Hindlimb muscle (tissue), 1 donor: Measurements from ENCODE around the gene TRNP1. TPM values are rescaled to one million over a fixed set of nuclear protein-coding genes. Genes with fewer than 3 reads are reported as not detected.

Source experiments
- DNase-seq: peaks from one replicate; pipeline ENCODE4 v3.0.0-alpha.2; 2013
- polyA plus RNA-seq: library from polyadenylated mRNA; unstranded; fragments of 120-200 nt; gene quantifications from one replicate; pipeline ENCODE4 v1.2.1, GENCODE V29; 2013; ENCODE audit not compliant: insufficient read length

TRNP1 gene
- polyA plus RNA-seq, 1 donor: 1.2 TPM

DNA sequence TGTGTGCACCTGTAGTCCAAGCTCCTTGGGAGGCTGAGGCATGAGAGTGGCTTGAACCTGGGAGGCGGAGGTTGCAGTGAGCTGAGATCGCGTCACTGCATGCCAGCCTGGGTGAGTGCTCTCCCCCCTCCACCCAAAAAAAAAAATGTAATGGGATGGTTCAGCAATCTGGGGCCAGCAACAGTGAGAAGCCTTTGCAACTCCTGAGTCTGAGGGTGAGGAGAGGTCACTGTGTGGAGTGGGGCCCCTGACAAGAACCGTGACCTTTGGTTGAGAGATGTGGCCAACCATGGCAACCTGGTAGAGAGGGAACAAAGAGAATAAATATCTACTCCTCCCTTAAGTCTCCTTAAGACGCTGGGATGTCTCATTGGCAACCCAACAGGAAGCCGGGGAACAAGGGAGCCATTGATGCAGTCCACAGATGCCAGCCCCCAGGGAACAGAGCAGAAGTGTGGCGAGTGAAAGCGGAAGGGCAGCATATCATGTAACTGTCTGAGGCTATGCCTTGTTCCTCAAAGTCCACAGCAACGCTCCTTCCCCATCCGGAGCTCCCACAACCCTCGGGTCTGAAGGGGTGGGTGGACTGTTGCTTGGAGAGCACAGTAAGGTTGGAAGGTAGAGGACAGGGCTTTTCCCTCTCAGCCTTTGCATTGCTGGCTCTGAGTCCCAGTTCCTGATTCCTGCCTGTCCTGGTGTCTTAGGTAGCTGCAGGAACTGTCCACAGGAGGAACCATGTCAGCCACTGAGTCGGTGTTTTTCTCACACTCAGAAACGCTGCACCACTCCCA is 8.3 kb downstream of the TRNP1 start:
- DNase-seq: peak; percentile 27

DNA sequence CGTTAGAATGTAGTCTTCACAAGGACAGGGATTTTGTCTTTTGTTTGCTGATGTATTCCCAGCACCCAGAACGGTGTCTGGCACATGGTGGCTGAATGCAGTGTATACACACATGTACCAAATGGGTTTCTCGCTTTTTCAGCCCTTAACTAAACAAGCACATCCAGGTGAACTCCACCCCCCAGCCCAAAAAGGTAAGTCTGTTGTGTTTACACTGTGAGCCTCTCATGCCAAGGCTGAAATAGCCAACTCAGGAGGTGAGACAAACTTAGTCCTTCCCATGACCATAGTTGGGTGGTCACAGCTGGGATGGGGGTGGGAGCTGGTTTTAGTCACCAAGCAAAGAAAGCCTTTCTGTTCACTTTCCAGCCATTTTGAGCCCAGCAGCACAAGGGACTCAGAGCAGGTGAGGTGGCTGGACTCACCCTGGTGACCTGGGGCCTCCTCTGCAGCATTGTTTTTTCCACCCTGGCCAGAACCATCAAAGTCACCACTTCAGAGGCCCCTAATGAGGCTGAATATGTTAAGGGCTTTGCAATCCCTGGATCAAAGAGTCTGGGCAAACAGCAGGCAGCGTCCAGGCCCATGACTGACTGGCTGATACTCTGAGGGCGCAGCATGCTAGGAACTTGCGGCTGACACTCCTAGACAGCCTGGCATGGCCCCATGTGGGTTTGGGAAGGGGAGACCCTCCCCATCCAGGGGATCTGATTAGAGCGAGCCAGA is 10.4 kb downstream of the TRNP1 start:
- no peak for DNase-seq

DNA sequence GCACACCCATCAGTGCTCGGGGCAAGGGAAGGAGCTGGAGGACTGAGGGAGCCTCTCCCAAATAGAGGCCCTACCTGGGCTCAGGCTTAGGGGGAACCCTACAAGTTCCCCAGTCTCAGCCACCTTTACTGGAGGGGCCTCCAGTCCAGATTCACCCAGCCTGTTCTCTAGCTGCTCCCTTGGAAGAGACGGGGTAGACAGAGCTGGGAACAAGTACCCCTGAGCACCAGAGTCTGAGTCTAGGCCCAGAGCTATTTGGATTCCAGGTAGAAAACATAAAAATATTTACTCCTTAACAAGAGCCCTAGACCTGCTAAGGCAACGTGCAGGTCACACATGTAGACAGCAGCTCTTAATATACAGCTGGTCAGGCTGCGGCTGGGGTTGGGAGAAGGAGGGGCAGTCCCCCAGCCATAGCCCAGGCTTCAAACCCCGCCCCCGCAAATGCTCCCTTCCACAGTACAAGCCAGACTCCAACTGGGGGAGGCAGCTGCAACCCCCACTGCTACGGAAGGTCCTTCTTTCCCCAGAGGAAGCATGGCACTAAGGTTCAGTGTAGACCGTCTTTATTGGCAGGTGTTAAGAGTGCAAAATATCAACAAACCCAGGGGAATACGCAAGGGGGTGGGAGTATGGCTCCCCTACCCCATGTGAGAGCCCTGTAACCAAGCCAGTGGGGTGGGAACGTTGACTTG is 11.1 kb downstream of the TRNP1 start:
- no peak for DNase-seq

DNA sequence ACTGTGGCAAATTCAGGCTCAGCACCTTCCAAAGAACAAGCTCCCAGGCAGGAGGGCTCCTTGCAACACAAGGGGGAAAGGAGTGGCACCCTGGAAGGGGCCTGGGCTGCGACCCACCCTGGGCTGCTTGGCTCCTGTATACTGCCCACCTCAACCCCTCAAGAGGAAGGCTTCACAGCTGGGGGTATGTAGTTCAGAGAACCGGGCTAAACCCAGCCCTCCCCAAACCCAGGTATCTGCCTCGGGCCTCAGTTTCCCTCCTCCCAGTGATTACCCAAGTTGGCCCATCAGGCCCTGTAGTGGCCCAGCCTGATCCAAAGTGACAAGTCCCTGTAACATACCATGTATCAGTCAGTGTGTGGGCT is 11.7 kb downstream of the TRNP1 start:
- no peak for DNase-seq

DNA sequence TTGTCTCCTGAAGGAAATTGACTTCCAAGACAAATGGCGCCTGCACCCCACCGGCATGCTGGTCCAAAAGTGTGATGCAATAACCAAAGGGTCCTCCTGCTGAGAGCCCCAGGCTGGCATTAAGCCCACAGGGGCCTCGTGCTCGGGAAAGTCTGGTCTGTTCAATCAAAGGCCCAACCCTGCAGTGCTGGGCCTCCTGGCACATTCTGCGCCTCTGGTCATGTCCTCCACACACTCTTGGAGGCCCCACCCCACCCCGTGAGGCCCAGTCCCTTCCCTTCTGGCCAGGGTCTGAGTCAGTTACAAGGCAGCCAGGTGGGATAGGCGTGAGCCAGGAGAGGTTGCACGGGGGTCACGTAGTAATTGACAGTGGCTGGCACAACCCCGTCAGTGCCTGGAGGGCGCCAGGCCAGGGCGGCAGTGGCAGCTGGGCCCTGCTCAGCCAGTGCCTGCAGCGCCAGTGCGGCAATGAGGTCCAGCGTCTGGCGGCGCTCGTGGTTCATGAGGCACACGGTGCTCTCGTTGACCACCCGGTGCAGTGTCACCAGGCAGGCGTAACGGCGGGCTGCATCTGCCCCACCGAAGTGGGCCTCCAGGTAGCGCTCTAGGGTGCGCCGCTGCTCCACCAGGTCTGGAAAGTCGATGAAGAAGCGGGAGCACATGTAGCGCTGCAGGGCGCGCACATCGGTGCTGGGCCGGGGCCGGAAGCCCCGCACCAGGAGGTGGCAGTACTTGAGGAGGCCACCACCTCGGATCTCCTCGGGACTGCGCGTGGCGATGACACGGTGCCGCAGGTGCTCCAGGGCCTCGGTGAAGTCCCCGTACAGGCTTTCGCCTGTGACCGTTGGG is 12.4 kb downstream of the TRNP1 start:
- no peak for DNase-seq

DNA sequence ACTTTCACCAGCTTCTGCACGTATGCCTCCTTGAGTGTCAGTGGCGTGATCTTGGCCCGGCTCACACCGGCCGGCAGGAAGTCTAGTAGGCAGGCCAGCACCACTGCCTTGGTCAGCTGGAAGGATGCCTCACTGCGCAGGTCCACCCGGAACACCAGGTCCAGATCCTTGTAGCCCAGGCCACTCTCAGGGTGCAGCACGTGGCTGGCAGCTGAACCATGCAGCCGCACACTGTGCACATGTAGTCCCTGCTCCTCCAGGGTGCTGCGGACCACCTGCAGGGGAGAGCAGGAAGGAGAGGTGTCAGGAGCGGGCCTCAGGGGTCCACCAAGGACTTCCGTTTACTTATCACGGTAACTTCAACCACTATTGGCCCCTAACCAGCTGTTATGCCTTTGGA is 13.2 kb downstream of the TRNP1 start:
- no peak for DNase-seq

DNA sequence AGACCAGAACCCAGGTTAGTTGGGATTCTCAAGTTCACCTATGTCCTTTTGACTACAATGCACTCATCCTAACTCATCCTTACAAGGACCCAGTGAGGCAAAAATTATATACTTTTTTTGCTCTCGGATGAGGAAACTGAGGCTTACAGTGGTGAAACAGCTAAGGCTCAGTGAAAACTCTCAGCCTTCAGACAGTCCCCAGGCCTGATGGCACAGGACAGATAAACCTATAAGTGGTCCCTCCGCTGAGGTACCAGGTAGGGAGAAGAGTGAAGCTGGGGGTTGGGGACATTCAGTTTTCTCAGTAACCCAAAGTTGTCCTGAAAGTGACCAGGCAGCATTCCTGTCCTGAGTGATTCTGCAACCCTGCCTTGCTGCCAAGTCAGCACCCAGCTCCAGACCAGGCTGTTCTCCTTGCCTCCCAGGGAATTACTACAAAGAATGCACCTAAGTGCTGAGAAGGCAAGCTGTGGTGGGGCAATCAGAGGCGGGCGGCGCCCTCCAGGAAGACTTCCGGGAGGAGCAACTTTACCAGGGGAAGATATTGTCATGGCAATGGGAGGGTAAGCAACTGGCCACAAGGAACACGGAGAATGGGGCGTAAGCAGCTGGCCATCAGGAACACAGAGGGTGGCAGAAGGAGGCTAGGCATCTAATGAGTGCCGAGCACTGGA is 14.6 kb downstream of the TRNP1 start:
- no peak for DNase-seq

DNA sequence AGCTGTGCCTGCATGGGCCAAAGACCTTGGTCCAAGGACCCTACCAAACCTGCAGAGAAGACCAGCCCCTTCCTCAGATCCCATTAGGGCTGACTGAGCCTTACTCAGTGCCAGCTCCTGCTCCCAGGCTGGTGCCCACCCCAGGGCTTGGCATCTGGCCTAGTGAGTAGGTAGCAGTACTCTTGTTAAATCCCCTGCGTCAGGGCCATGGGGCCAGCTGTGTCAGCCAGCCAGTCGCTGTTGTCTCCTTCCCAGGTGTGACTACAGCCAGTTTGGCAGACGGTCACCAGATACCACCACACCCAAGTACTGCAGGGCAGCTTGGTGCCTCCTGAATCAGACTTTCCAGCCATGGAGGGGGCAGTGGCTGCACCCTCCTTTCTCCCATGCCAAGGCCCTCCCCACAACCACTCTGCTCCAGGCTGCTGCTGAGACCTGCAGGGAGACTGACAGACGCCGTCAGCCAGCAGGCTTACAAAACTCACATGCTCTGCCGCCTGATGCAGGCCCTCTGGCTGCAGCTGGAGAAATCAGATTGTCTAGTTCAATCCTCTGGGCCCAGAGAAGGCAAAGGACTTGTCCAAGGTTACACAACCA is 16.2 kb downstream of the TRNP1 start:
- DNase-seq: no peak

DNA sequence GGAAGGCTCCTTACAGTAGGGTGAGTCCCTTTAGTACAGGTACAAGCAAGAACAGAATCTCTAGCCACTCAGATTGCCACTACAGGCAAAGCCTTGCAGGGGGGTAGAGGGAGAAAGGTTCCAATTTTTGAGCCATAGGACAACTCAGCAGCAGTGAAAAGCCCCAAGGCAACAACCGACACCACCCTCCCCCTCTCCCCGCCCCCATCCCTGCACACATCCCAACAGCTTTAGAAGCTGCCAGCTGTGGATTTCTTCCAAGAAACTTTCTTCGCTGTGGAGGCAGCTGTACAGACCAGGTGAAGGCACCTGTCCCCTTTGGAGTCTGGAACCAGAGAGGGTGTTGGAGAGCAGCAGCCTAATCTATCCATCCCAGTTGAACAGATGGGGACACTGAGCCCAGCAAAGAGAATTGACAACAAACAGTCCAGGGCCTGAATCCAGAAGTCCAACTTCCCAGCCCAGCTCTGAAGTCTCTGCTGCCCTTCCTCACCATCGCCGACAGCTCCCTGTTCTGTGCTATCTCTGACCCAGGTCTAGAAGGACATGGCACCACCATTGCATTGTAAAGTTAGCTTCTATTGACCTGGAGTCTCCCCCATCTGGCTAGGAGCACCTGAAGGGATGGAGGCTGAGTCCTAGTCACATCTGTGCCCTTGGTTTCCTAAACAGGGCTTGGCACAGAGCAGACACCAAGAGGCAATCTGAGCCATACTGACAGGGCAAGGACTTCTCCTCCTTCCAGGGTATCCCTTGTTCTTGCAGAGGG is 16.9 kb downstream of the TRNP1 start:
- DNase-seq: no peak

DNA sequence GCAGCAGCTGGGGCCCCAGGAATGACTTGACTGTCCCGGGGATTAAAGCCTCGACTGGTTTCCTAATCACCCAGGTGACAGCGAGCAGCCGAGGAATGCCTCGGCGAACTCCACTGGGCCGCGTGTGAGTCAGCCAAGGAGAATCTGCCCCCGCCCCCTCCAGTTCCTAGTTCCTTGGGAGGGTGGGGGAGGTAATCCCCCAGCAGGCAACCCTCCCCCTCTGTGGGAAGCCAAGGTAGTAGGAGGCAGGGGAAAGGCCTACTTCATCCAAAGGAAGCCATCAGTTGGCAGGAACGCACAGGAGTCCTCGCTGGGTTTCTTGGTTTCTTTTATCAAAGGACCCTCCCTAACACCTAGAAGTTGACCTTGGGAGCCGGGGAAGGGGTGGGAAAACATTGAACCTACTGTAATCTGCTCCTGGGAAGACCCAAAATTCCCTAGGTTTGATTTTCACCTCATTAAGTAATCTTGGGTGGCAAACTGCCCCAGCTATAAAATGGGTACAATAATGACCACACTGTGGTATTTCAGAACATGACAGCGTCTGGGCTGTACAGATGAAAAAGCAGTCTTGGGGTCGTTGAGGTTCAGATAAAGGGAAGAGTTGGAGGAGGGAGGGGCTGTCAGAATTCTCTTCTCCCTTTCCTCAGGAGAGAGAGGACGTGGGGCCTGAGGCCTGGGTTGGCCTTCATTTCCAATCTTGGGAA is 17.7 kb downstream of the TRNP1 start:
- no peak for DNase-seq

DNA sequence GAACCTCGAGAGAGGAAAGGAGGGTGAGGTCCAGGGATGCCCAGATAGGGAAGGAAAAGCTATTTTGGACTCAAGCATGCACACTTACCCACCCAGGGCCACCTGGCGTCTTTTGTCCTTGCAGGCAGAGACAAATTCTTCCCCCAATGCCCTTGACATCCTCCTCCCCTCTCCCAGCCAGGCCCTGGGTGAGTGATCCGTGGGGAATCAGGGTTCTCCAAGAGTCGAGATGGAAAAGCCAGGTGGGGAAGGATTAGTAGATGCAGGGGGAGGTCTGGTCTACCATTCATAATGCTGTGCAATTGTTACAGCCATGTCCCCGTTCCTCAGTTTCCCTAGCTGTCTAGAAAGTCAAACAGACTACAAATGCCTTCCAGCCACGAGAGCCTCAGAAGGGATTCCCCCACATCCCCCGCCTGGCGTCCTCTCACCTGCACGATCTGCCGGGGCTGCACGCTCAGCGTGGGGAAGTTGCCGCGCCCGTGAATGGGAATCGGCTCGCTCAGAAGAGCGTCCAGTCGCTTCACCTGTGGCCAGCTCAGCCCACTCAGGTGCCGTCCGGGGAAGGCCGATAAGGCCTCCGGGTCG is 18.6 kb downstream of the TRNP1 start:
- DNase-seq: no peak

DNA sequence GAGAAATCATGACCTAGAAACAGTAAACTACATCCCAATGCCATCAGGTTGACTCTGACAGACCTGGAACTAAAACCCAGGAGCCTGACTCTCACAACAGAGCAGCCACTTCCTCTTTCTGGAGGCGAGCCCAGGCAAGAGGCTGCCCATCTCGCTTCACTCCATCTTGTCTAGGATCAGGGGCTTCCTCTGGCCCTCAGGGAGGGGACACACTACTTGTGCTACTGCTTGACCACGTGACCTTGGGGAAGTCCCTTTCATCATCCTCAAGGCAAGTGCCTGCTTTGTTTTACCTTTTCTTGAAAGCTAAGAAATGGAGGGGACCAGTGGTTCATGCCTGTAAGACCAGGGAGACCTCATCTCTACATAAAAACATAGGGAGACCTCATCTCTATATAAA is 21.8 kb downstream of the TRNP1 start:
- no peak for DNase-seq

DNA sequence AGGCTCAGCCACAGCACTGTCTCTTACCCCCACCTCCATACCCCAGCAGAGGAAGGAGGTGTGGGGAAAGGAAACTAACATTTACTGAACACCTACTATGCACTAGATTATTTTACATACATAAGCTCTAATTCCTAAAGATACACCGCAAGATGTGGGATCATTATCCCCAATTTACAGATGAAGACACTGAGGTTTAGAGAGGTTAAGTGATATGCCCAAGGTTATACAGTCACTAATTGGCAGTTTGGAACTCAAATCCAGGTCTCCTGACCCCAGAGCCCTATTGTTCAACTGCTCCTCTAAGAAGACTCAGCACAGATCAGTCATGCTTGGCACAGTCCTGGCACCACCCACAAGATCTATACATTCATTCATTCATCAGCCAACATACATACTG is 22.9 kb downstream of the TRNP1 start:
- no peak for DNase-seq

DNA sequence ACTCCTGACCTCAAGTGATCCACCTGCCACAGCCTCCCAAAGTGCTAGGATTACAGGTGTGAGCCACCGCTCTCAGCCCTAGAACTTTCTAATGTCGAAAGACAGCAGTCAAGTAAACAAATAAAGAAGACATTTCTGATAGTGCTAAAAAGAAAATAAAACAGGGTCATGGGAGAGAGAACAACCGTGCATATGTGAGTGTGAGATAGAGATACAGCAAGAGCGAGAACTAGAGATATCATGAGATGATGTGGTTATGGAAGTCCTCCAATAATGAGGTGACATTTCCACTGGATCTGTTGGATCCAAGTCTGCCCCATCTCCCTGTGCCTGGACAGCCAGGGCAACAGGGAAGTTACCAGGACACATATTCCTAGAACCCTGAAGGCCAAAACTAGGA is 23.7 kb downstream of the TRNP1 start:
- no peak for DNase-seq

DNA sequence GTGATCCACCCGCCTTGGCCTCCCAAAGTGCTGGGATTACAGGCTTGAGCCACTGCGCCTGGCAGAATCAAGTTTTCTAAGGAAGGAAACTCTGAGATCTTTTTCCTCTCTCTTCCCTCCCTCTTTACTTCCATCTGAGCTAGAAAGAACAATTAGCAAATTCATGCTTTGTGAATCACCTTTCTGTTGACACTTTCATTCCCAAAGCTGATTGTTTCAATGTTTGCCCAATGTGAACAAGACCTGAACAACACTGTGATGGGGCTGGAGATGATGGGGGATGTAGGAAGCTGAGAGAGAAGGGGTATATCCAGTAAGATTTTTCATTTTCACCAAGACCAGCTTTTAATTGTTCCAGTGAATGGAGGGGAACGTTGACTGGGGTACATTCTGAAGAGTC is 24.8 kb downstream of the TRNP1 start:
- no peak for DNase-seq

DNA sequence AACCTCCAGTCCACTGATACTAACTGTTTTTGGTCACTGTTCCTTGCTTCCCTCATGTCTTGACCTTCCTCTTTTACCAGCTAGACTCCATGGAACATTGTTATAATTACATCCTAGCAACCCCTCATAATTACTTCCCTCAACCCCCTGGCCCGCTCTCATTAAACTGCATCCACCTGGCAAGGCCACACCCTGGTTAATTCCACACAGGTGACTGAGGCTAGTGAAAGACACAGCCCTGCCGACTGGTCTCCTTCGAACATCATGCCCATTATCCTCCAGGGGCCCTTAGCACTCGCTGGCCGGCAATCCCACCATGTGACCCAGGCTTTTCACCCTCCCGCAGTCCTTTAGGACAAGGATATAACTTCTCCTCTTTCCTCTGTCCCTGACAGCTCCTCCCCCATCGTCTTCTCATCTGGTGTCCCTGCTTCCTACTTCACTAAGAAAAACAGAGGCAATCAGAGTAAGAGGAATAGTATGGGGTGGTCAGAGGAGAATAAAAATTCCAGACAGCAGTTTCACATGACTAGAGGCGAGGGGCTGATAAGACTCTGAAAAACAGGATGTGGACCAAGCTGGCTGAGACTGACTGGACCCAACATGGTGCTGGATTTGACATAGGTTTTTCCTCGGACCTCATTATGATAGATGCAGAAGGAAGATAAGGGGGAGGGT is 28.0 kb downstream of the TRNP1 start:
- DNase-seq: no peak

DNA sequence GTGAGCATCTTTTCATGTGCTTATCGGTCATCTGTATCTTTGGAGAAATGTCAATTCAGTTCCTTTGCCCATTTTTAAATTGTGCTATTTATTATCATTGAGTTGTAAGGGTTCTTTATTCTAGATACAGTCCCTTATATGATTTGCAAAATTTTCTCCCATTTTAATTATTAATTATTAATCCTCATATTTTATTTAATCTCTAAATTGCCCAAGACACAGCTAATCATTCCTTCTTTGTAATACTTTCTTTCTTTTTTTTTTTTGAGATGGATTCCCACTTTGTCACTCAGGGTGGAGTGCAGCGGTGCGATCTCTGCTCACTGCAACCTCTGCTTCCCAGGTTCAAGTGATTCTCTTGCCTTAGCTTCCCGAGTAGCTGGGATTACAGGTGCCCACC is 32.2 kb downstream of the TRNP1 start:
- no peak for DNase-seq

DNA sequence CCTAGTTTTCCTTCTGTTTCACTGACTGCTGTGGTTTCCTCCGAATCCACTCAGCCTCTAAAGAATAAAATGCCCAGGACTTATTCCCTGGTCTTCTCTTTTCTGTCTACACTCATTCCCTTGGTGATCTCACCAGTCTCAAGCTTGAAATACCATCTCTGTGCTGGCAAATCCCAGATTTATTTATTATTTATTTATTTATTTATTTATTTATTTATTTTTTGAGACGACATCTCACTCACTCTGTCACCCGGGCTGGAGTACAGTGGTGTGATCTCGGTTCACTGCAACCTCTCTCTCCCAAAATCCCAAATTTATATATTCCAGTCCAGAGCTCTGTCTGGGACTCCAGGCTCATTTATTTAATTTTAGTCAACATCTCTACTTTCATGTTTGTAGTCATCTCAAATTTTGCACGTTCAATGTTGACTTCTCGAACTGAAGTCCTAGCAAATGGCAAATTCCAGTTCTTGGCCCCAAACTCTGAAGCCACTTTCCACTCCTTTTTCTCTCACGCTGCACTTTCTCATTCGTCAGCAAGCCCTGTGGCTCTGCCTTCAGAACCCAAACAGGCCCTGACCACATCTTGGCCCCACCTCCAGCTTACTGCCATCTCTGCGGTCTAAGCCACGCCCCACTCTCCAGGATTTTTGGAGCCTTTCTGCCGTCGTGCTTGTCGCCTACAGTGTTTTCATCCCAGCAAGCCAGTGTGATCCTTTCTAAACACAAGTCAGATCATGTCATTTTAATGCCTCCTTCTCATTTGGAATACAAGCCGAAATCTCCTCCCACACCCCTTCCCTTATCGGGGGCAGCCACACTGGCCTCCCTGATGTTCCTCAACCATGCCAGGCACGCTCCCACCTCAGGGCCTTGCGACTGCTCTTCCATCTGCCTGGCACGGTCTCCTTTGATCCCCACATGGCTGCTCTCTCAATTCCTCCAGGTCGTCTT is 33.4 kb downstream of the TRNP1 start:
- DNase-seq: no peak
